Prostate gland (tissue), 2 donors: ENCODE results near the gene CACNA1B.

ENCODE experiments used
- CTCF ChIP-seq, 4 experiments: fragments of 200-600 bp in 2 of 4; fragments of 450-650 bp in 2 of 4; sonication (generic) in 2 of 4; IDR thresholded peaks; 1 replicate in 3 of 4; 2 replicates in 1 of 4; pipeline ENCODE4 v1.5.1; 2016 to 2019; ENCODE audit warnings: antibody characterized with exemption in 4 of 4, mild to moderate bottlenecking in 2 of 4, moderate library complexity in 2 of 4
- POLR2A ChIP-seq: fragments of 450-650 bp; IDR thresholded peaks from one replicate; pipeline ENCODE4 v1.6.1; 2016; ENCODE audit warnings: antibody characterized with exemption, mild to moderate bottlenecking
- POLR2AphosphoS5 ChIP-seq: sonication (generic); formaldehyde crosslinking; IDR thresholded peaks from one replicate; pipeline ENCODE4 v1.6.1; 2017; ENCODE audit warnings: antibody characterized with exemption

- TF ChIP-seq POLR2A (no peak), CTCF (IDR thresholded peaks at IDR 0.05) (no peak), POLR2AphosphoS5 (no peak)
Observed at GRCh38 chr9:138075496-138075895, 197.9 kb downstream of the CACNA1B start.
